Erythroblast (primary cell): ENCODE results near the gene ZNF222.

Experiments used
- GATA1 ChIP-seq: IDR thresholded peaks from 2 replicates; pipeline ENCODE4 v1.6.1; 2011; ENCODE audit warnings: low read depth, mild to moderate bottlenecking, control low read depth, low read length, moderate library complexity
- POLR2A ChIP-seq: IDR thresholded peaks from 2 replicates; pipeline ENCODE4 v1.6.1; 2011; ENCODE audit warnings: mild to moderate bottlenecking, low read length

GRCh38 chr19:44010468-44010867 lies 14.7 kb upstream of the ZNF222 start:
- no peak for TF ChIP-seq POLR2A
- TF ChIP-seq GATA1: no peak
